SK-N-SH (cell line): ENCODE results near the gene PARD3.

Experiments
- TEAD4 ChIP-seq: IDR thresholded peaks from 2 replicates; pipeline ENCODE4 v1.4.0; 2012; ENCODE audit warnings: mild to moderate bottlenecking, borderline replicate concordance; ENCODE audit not compliant: insufficient read depth
- TF ChIP-seq, protein P1 (sequence below): IDR thresholded peaks from 2 replicates; pipeline ENCODE4 v1.6.1; 2012; ENCODE audit warnings: mild to moderate bottlenecking, low read depth, low read length, moderate library complexity
- TF ChIP-seq, protein P2 (sequence below): fragments of 200-600 bp; sonication (generic); IDR thresholded peaks from 2 replicates; pipeline ENCODE4 v1.6.1; 2017; ENCODE audit warnings: antibody characterized with exemption, mild to moderate bottlenecking, moderate library complexity
- TF ChIP-seq, protein P3 (sequence below): IDR thresholded peaks from 2 replicates; pipeline ENCODE4 v1.4.0; 2012; ENCODE audit warnings: low read depth
- TF ChIP-seq, protein P4 (sequence below): IDR thresholded peaks from 2 replicates; pipeline ENCODE4 v1.4.0; 2012; ENCODE audit warnings: low read depth, borderline replicate concordance

DNA sequence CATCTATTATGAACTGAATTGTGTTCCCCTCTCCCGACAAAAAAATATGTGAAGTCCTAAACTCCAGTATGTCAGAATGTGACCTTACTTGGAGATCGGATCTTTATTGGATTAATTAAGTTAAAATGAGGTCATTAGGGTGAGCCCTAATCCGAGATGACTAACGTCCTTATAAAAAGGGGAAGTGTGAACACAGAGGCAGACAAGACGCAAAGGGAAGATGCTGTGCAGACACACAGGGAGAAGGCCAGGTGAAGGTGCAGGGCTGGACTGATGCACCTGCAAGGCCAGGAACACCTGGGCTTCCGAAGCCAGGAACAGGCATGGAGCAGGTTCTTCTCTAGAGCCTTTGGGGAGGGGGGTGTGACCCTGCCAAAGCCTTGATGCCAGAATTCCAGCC is 187.8 kb downstream of the PARD3 start:
- TF ChIP-seq, protein P1, sequence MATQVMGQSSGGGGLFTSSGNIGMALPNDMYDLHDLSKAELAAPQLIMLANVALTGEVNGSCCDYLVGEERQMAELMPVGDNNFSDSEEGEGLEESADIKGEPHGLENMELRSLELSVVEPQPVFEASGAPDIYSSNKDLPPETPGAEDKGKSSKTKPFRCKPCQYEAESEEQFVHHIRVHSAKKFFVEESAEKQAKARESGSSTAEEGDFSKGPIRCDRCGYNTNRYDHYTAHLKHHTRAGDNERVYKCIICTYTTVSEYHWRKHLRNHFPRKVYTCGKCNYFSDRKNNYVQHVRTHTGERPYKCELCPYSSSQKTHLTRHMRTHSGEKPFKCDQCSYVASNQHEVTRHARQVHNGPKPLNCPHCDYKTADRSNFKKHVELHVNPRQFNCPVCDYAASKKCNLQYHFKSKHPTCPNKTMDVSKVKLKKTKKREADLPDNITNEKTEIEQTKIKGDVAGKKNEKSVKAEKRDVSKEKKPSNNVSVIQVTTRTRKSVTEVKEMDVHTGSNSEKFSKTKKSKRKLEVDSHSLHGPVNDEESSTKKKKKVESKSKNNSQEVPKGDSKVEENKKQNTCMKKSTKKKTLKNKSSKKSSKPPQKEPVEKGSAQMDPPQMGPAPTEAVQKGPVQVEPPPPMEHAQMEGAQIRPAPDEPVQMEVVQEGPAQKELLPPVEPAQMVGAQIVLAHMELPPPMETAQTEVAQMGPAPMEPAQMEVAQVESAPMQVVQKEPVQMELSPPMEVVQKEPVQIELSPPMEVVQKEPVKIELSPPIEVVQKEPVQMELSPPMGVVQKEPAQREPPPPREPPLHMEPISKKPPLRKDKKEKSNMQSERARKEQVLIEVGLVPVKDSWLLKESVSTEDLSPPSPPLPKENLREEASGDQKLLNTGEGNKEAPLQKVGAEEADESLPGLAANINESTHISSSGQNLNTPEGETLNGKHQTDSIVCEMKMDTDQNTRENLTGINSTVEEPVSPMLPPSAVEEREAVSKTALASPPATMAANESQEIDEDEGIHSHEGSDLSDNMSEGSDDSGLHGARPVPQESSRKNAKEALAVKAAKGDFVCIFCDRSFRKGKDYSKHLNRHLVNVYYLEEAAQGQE, result no peak
- TF ChIP-seq, protein P2, sequence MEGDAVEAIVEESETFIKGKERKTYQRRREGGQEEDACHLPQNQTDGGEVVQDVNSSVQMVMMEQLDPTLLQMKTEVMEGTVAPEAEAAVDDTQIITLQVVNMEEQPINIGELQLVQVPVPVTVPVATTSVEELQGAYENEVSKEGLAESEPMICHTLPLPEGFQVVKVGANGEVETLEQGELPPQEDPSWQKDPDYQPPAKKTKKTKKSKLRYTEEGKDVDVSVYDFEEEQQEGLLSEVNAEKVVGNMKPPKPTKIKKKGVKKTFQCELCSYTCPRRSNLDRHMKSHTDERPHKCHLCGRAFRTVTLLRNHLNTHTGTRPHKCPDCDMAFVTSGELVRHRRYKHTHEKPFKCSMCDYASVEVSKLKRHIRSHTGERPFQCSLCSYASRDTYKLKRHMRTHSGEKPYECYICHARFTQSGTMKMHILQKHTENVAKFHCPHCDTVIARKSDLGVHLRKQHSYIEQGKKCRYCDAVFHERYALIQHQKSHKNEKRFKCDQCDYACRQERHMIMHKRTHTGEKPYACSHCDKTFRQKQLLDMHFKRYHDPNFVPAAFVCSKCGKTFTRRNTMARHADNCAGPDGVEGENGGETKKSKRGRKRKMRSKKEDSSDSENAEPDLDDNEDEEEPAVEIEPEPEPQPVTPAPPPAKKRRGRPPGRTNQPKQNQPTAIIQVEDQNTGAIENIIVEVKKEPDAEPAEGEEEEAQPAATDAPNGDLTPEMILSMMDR, result no peak
- TF ChIP-seq, protein P3, sequence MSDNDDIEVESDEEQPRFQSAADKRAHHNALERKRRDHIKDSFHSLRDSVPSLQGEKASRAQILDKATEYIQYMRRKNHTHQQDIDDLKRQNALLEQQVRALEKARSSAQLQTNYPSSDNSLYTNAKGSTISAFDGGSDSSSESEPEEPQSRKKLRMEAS, result no peak
- no peak for TF ChIP-seq TEAD4
- TF ChIP-seq, protein P4, sequence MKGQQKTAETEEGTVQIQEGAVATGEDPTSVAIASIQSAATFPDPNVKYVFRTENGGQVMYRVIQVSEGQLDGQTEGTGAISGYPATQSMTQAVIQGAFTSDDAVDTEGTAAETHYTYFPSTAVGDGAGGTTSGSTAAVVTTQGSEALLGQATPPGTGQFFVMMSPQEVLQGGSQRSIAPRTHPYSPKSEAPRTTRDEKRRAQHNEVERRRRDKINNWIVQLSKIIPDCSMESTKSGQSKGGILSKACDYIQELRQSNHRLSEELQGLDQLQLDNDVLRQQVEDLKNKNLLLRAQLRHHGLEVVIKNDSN, result no peak
